ENCODE results near the gene KHDRBS1. TPM values are rescaled to one million over a fixed set of nuclear protein-coding genes. Genes with fewer than 3 reads are reported as not detected.
"Not testable (repeated sequence)": the region's sequence is repeated elsewhere in the genome, so short reads cannot be mapped to it uniquely, and the experiment has no call there.

Gene KHDRBS1
- polyA plus RNA-seq, 1 of the 3 experiments (the other 2 are of a cell fraction) = 52.8 TPM

DNA sequence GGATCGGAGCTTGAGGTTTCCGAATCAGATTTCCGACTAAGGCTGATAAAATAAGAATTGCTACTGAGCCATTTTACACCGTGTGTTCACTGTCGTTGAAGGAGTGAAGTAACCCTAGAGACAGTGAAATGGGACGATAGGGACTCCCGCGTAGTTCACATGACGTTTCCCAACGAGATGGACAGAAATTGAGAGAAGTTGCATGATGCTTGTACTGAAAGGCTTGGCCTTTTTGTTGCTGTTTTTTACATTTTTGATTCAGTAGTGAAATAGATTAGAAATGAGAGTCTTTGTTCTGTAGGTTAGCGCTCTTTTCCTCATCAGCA is 1.2 kb downstream of the KHDRBS1 start:
- H3K4me1 ChIP-seq (ENCODE audit: control insufficient read depth in 1 of 2, insufficient read depth in 2 of 2, low read depth in 1 of 2, low read length in 1 of 2) = peaks cover 11 to 13% of the 10 kb centered on the region in 2 experiments
- H3K36me3 ChIP-seq (replicated peaks in 1 of 2; ENCODE audit: control insufficient read depth in 1 of 2, insufficient read depth in 2 of 2, low read length in 1 of 2) = peaks cover 3 to 37% of the 10 kb centered on the region in 2 experiments
- H3K4me3 ChIP-seq (ENCODE audit: low read depth in 2 of 2, low read length in 1 of 2) = peak overlapping the region; percentile 80 to 99
- POLR2A ChIA-PET = interaction anchor here (1.2 to 2.0 kb wide), 2 partner anchors 51 to 57 kb away, joined by 3 to 7 read pairs; partner anchors contain the start of gene TMEM39B
- CTCF ChIA-PET = interaction anchor here (1.3 kb wide), 1 partner anchor 269 kb away, joined by 3 read pairs; no protein-coding TSS in a partner anchor
- peaks cover 58% of the 10 kb centered on the region for H4K20me1 ChIP-seq (ENCODE audit: insufficient read depth)
- no peak overlapping the region for H2AFZ ChIP-seq (ENCODE audit: low read depth)
- H3K27ac ChIP-seq (ENCODE audit: low read depth in 2 of 2, low read length in 1 of 2) = peak overlapping the region; percentile 94 to 96
- H3F3A ChIP-seq (replicated peaks; ENCODE audit: insufficient read depth) = peaks cover 10% of the 10 kb centered on the region
- no peak for DNase-seq
- H3K79me2 ChIP-seq (ENCODE audit: insufficient read depth) = no peaks in the 10 kb centered on the region; the same call in 1 of the 2 replicates
- H3K9me3 ChIP-seq = no peaks in the 10 kb centered on the region
- H3K9ac ChIP-seq = peak overlapping the region; percentile 100
- no peak for TF ChIP-seq SMC3 (IDR thresholded peaks at IDR 0.05; ENCODE audit: low read depth, low read length)
- peak; percentile 6; the same call in 1 of the 2 replicates for TF ChIP-seq MXI1 (IDR thresholded peaks at IDR 0.05; ENCODE audit: low read depth, low read length)
- 1% methylated on average over 11 of the region's 11 CpGs for WGBS (ENCODE audit: low lambda C conversion rate)
- H3K27me3 ChIP-seq (ENCODE audit: insufficient read depth) = no peaks in the 10 kb centered on the region
- no peaks in the 10 kb centered on the region for H3K9me2 ChIP-seq
- peak overlapping the region; percentile 87 for H3K4me2 ChIP-seq

DNA sequence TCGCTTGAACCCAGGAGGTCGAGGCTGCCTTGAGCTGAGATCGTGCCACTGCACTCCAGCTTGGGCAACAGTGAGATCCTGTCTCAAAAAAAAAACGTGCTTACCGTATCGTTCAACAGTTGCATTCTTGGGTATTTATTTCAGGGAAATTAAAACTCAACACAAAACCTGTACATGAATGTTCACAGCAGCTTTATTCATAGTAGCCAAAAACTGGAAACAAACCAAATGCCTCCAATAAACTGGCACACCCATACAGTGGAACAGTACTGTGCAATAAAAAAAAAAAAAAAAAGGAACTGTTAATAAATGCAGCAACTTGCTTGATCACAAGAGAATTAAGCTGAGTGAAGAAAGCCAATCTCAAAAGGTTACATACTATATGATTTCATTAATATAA is 6.7 kb downstream of the KHDRBS1 start:
- Histone ChIP-seq H3F3A (replicated peaks; ENCODE audit: insufficient read depth) (peaks cover 21% of the 10 kb centered on the region), H3K9ac (no peak overlapping the region), H3K4me3 (ENCODE audit: low read depth in 2 of 2, low read length in 1 of 2) (no peak overlapping the region; a peak in 1 of 4 replicates), H2AFZ (ENCODE audit: low read depth) (no peak overlapping the region), H3K9me3 (no peaks in the 10 kb centered on the region), H3K27me3 (ENCODE audit: insufficient read depth) (no peaks in the 10 kb centered on the region), H3K9me2 (no peaks in the 10 kb centered on the region), H3K27ac (ENCODE audit: low read depth in 2 of 2, low read length in 1 of 2) (no peak overlapping the region), H3K4me1 (ENCODE audit: control insufficient read depth in 1 of 2, insufficient read depth in 2 of 2, low read depth in 1 of 2, low read length in 1 of 2) (peaks cover 6 to 15% of the 10 kb centered on the region in 2 experiments), H4K20me1 (ENCODE audit: insufficient read depth) (peaks cover 100% of the 10 kb centered on the region), H3K4me2 (peak overlapping the region; percentile 47), H3K79me2 (ENCODE audit: insufficient read depth) (no peaks in the 10 kb centered on the region; the same call in 1 of the 2 replicates), H3K36me3 (replicated peaks in 1 of 2; ENCODE audit: control insufficient read depth in 1 of 2, insufficient read depth in 2 of 2, low read length in 1 of 2) (peaks cover 6 to 81% of the 10 kb centered on the region in 2 experiments)
- CTCF ChIA-PET = interaction anchor here (1.4 kb wide), 1 partner anchor 56 kb away, joined by 4 read pairs; no protein-coding TSS in a partner anchor
- POLR2A ChIA-PET = interaction anchor here (0.6 kb wide), 1 partner anchor 26 kb away, joined by 3 read pairs; no protein-coding TSS in a partner anchor
- DNase-seq = no peak
- TF ChIP-seq MEF2A (IDR thresholded peaks at IDR 0.05; ENCODE audit: borderline replicate concordance, low read depth) = no peak
- TF ChIP-seq RXRA (IDR thresholded peaks at IDR 0.05; ENCODE audit: borderline replicate concordance, low read depth) = no peak
- no peak for TF ChIP-seq SIN3A (IDR thresholded peaks at IDR 0.05; ENCODE audit: borderline replicate concordance, low read depth, low read length)
- TF ChIP-seq, protein P1, sequence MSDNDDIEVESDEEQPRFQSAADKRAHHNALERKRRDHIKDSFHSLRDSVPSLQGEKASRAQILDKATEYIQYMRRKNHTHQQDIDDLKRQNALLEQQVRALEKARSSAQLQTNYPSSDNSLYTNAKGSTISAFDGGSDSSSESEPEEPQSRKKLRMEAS (IDR thresholded peaks at IDR 0.05; ENCODE audit: low read depth) = no peak
- TF ChIP-seq EZH2phosphoT487 (IDR thresholded peaks at IDR 0.05; ENCODE audit: borderline replicate concordance, low read depth) = no peak
- no peak for TF ChIP-seq GATA2 (CRISPR knock-in tag; IDR thresholded peaks at IDR 0.05)
- no peak for TF ChIP-seq FOXM1 (IDR thresholded peaks at IDR 0.05; ENCODE audit: low read depth)
- TF ChIP-seq, protein P2, sequence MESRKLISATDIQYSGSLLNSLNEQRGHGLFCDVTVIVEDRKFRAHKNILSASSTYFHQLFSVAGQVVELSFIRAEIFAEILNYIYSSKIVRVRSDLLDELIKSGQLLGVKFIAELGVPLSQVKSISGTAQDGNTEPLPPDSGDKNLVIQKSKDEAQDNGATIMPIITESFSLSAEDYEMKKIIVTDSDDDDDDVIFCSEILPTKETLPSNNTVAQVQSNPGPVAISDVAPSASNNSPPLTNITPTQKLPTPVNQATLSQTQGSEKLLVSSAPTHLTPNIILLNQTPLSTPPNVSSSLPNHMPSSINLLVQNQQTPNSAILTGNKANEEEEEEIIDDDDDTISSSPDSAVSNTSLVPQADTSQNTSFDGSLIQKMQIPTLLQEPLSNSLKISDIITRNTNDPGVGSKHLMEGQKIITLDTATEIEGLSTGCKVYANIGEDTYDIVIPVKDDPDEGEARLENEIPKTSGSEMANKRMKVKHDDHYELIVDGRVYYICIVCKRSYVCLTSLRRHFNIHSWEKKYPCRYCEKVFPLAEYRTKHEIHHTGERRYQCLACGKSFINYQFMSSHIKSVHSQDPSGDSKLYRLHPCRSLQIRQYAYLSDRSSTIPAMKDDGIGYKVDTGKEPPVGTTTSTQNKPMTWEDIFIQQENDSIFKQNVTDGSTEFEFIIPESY (IDR thresholded peaks at IDR 0.05; ENCODE audit: borderline replicate concordance, low read depth) = no peak
- no peak for TF ChIP-seq YY1 (IDR thresholded peaks at IDR 0.05; ENCODE audit: low read depth)
- no peak for TF ChIP-seq FOSL2 (IDR thresholded peaks at IDR 0.05; ENCODE audit: borderline replicate concordance, low read depth)
- no peak for TF ChIP-seq TAF1 (IDR thresholded peaks at IDR 0.05; ENCODE audit: borderline replicate concordance, low read depth, low read length)
- no peak for TF ChIP-seq TCF12 (IDR thresholded peaks at IDR 0.05)
- TF ChIP-seq SMC3 (IDR thresholded peaks at IDR 0.05; ENCODE audit: low read depth, low read length) = no peak
- TF ChIP-seq TEAD4 (IDR thresholded peaks at IDR 0.05; ENCODE audit: borderline replicate concordance, insufficient read depth) = no peak
- 82% methylated on average over 6 of the region's 6 CpGs for WGBS (ENCODE audit: low lambda C conversion rate)

DNA sequence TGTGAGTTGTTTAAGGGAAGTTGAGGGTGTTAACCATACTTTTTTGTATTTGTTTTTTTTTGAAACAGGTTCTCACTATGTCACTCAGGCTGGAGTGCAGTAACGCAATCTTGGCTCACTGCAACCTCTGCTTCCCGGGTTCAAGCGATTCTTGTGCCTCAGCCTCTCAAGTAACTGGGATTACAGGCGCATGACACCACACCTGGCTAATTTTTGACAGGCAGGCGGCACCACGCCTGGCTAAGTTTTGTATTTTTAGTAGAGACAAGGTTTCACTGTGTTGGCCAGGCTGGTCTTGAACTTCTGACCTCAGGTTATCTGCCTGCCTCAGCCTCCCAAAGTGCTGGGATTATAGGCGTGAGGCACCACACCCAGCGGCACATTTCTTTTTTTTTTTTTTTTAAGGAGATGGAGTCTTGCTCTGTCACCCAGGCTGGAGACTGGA is 7.9 kb downstream of the KHDRBS1 start:
- H3K4me3 ChIP-seq (ENCODE audit: low read depth in 2 of 2, low read length in 1 of 2); H2AFZ ChIP-seq (ENCODE audit: low read depth); H3K27ac ChIP-seq (ENCODE audit: low read depth in 2 of 2, low read length in 1 of 2); H3K9me3 ChIP-seq; H3K79me2 ChIP-seq (ENCODE audit: insufficient read depth); DNase-seq; H3K9ac ChIP-seq; H3K9me2 ChIP-seq; H3K4me2 ChIP-seq; H3K27me3 ChIP-seq (ENCODE audit: insufficient read depth): not testable (repeated sequence)
- ChIA-PET CTCF (interaction anchor here (0.9 to 1.4 kb wide), 2 partner anchors 41 to 58 kb away, joined by 3 to 4 read pairs; no protein-coding TSS in a partner anchor), POLR2A (interaction anchor here (0.6 kb wide), 1 partner anchor 200 kb away, joined by 5 read pairs; no protein-coding TSS in a partner anchor)
- Histone ChIP-seq H4K20me1 (ENCODE audit: insufficient read depth) (peaks cover 100% of the 10 kb centered on the region), H3F3A (replicated peaks; ENCODE audit: insufficient read depth) (peaks cover 24% of the 10 kb centered on the region), H3K36me3 (replicated peaks in 1 of 2; ENCODE audit: control insufficient read depth in 1 of 2, insufficient read depth in 2 of 2, low read length in 1 of 2) (peaks cover 5 to 78% of the 10 kb centered on the region in 2 experiments), H3K4me1 (ENCODE audit: control insufficient read depth in 1 of 2, insufficient read depth in 2 of 2, low read depth in 1 of 2, low read length in 1 of 2) (peaks cover 0 to 15% of the 10 kb centered on the region in 2 experiments; a peak in 3 of 4 replicates)
- 94% methylated on average over 8 of the region's 8 CpGs for WGBS (ENCODE audit: low lambda C conversion rate)
